H9 (cell line): ENCODE data around the gene CEBPZ. TPM values are rescaled to one million over a fixed set of nuclear protein-coding genes. Genes with fewer than 3 reads are reported as not detected.
"Not testable (repeated sequence)": the region's sequence is repeated elsewhere in the genome, so short reads cannot be mapped to it uniquely, and the experiment has no call there.

ENCODE experiments used
- DNase-seq: peaks from one replicate; pipeline ENCODE4 v3.0.0-alpha.2; 2017
- H2AFZ ChIP-seq: one replicate; pipeline ENCODE4 v1.6.1; 2013; ENCODE audit warnings: mild to moderate bottlenecking, low read length, control low read depth, moderate library complexity
- H2AK5ac ChIP-seq: 2 replicates; pipeline ENCODE4 v1.6.1; 2013; ENCODE audit warnings: low read length, control low read depth, mixed read lengths; ENCODE audit not compliant: insufficient read length
- H2BK120ac ChIP-seq: one replicate; pipeline ENCODE4 v1.6.1; 2013; ENCODE audit warnings: low read depth, mild to moderate bottlenecking, low read length, control low read depth, inconsistent platforms; ENCODE audit not compliant: poor library complexity, severe bottlenecking
- H2BK12ac ChIP-seq: 2 replicates; pipeline ENCODE4 v1.6.1; 2013; ENCODE audit warnings: low read length, control low read depth, mixed read lengths, low read depth; ENCODE audit not compliant: insufficient read length
- H2BK15ac ChIP-seq: 2 replicates; pipeline ENCODE4 v1.6.1; 2013; ENCODE audit warnings: low read depth, low read length, control low read depth
- H2BK20ac ChIP-seq: one replicate; pipeline ENCODE4 v1.6.1; 2013; ENCODE audit warnings: low read depth, mild to moderate bottlenecking, low read length, control low read depth, inconsistent platforms; ENCODE audit not compliant: poor library complexity, severe bottlenecking
- H2BK5ac ChIP-seq: 2 replicates; pipeline ENCODE4 v1.6.1; 2013; ENCODE audit warnings: low read length, control low read depth, mixed read lengths; ENCODE audit not compliant: insufficient read length
- H3K14ac ChIP-seq: 2 replicates; pipeline ENCODE4 v1.6.1; 2013; ENCODE audit warnings: low read length, control low read depth; ENCODE audit not compliant: insufficient read depth
- H3K18ac ChIP-seq: 2 replicates; pipeline ENCODE4 v1.6.1; 2013; ENCODE audit warnings: low read depth, mild to moderate bottlenecking, mixed read lengths, low read length, control low read depth; ENCODE audit not compliant: insufficient read length
- H3K23ac ChIP-seq: 2 replicates; pipeline ENCODE4 v1.6.1; 2013; ENCODE audit warnings: low read length, control low read depth, mixed read lengths, low read depth; ENCODE audit not compliant: insufficient read length
- H3K23me2 ChIP-seq: 2 replicates; pipeline ENCODE4 v1.6.1; 2013; ENCODE audit warnings: low read depth, mild to moderate bottlenecking, mixed read lengths, low read length, control low read depth; ENCODE audit not compliant: insufficient read length, poor library complexity, severe bottlenecking
- H3K27ac ChIP-seq: 2 replicates; pipeline ENCODE4 v1.5.1; 2013; ENCODE audit warnings: low read length, control low read depth, mixed read lengths, low read depth; ENCODE audit not compliant: insufficient read length
- H3K27me3 ChIP-seq: 2 replicates; pipeline ENCODE4 v1.6.1; 2013; ENCODE audit warnings: low read length, control low read depth, inconsistent platforms; ENCODE audit not compliant: insufficient read depth
- H3K4ac ChIP-seq: 2 replicates; pipeline ENCODE4 v1.6.1; 2013; ENCODE audit warnings: low read depth, mild to moderate bottlenecking, control low read depth, inconsistent platforms, low read length, moderate library complexity
- H3K4me1 ChIP-seq: 2 replicates; pipeline ENCODE4 v1.6.1; 2013; ENCODE audit warnings: low read length, control low read depth, inconsistent platforms; ENCODE audit not compliant: insufficient read depth
- H3K4me2 ChIP-seq: 2 replicates; pipeline ENCODE4 v1.6.1; 2013; ENCODE audit warnings: low read length, control low read depth, mixed read lengths; ENCODE audit not compliant: insufficient read length, insufficient read depth
- H3K56ac ChIP-seq: 2 replicates; pipeline ENCODE4 v1.6.1; 2013; ENCODE audit warnings: low read depth, mild to moderate bottlenecking, mixed read lengths, low read length, control low read depth; ENCODE audit not compliant: insufficient read length
- H3K79me1 ChIP-seq: 2 replicates; pipeline ENCODE4 v1.6.1; 2013; ENCODE audit warnings: low read depth, mild to moderate bottlenecking, moderate library complexity, low read length, control low read depth, inconsistent platforms; ENCODE audit not compliant: insufficient read depth, poor library complexity, severe bottlenecking
- H3K79me2 ChIP-seq: 2 replicates; pipeline ENCODE4 v1.6.1; 2013; ENCODE audit warnings: low read length, control low read depth, inconsistent platforms; ENCODE audit not compliant: insufficient read depth
- H3K9ac ChIP-seq: 2 replicates; pipeline ENCODE4 v1.6.1; 2013; ENCODE audit warnings: low read length, control low read depth, mixed read lengths; ENCODE audit not compliant: insufficient read length; ENCODE audit errors: extremely low read depth
- H3K9me3 ChIP-seq: one replicate; pipeline ENCODE4 v1.6.1; 2013; ENCODE audit warnings: low read depth, low read length, inconsistent platforms; ENCODE audit not compliant: control insufficient read depth
- H3T11ph ChIP-seq: one replicate; pipeline ENCODE4 v1.6.1; 2013; ENCODE audit warnings: mild to moderate bottlenecking, low read length, control low read depth, inconsistent platforms
- H4K20me1 ChIP-seq: one replicate; pipeline ENCODE4 v1.6.1; 2013; ENCODE audit not compliant: control insufficient read depth, insufficient read length, insufficient read depth
- H4K5ac ChIP-seq: 2 replicates; pipeline ENCODE4 v1.6.1; 2013; ENCODE audit warnings: low read depth, mild to moderate bottlenecking, mixed read lengths, low read length, control low read depth; ENCODE audit not compliant: insufficient read length
- H4K8ac ChIP-seq: replicated peaks from 2 replicates; pipeline ENCODE4 v1.6.1; 2013; ENCODE audit warnings: low read length, control low read depth, mixed read lengths, low read depth; ENCODE audit not compliant: insufficient read length
- H4K91ac ChIP-seq: 2 replicates; pipeline ENCODE4 v1.6.1; 2013; ENCODE audit warnings: low read depth, mild to moderate bottlenecking, moderate library complexity, mixed read lengths, low read length, control low read depth; ENCODE audit not compliant: insufficient read length
- H3K27ac Mint-ChIP-seq, 3 experiments: 2 replicates in 2 of 3; 3 replicates in 1 of 3; pipeline ENCODE4 v1.8.0; 2020 to 2021; ENCODE audit warnings: mixed read lengths in 3 of 3, mild to moderate bottlenecking in 1 of 3, moderate library complexity in 1 of 3
- H3K27me3 Mint-ChIP-seq: 2 replicates; pipeline ENCODE4 v1.8.0; 2021; ENCODE audit warnings: low read depth, mild to moderate bottlenecking, moderate library complexity, mixed read lengths
- H3K36me3 Mint-ChIP-seq, 3 experiments: 2 replicates in 2 of 3; 3 replicates in 1 of 3; pipeline ENCODE4 v1.8.0; 2020 to 2021; ENCODE audit warnings: low read depth in 3 of 3, mixed read lengths in 3 of 3; ENCODE audit not compliant: insufficient read depth in 1 of 3
- H3K4me1 Mint-ChIP-seq, 2 experiments: 2 replicates each; pipeline ENCODE4 v1.8.0; 2020; ENCODE audit warnings: mixed read lengths in 2 of 2
- H3K4me3 Mint-ChIP-seq, 2 experiments: 2 replicates in 1 of 2; 3 replicates in 1 of 2; pipeline ENCODE4 v1.8.0; 2020 to 2021; ENCODE audit warnings: mild to moderate bottlenecking in 2 of 2, mixed read lengths in 2 of 2, moderate library complexity in 1 of 2
- H3K9me3 Mint-ChIP-seq, 2 experiments: 2 replicates in 1 of 2; 3 replicates in 1 of 2; pipeline ENCODE4 v1.8.0; 2020; ENCODE audit warnings: mild to moderate bottlenecking in 2 of 2, mixed read lengths in 2 of 2, moderate library complexity in 1 of 2
- CTCF ChIP-seq: fragments of 200-600 bp; sonication (generic); conservative IDR thresholded peaks from 3 replicates; pipeline ENCODE4 v1.8.0; 2021; ENCODE audit warnings: antibody characterized with exemption, mild to moderate bottlenecking
- WGBS: extraction: QIAGEN DNeasy Blood & Tissue Kit; methylation state at CpG from one replicate; pipeline ENCODE4 v1.1.7; 2013; ENCODE audit warnings: missing lambda C conversion rate, low lambda C conversion rate, mixed read lengths; ENCODE audit not compliant: insufficient read length; ENCODE audit errors: extremely low coverage; 5-methylcytosine and 5-hydroxymethylcytosine counted together
- total RNA-seq: library from RNA; stranded (reverse); gene quantifications from 2 replicates; pipeline ENCODE4 v1.2.1, GENCODE V29; 2021

Gene CEBPZ
- total RNA-seq, 1 experiment from 2014 or later = 281 TPM

DNA sequence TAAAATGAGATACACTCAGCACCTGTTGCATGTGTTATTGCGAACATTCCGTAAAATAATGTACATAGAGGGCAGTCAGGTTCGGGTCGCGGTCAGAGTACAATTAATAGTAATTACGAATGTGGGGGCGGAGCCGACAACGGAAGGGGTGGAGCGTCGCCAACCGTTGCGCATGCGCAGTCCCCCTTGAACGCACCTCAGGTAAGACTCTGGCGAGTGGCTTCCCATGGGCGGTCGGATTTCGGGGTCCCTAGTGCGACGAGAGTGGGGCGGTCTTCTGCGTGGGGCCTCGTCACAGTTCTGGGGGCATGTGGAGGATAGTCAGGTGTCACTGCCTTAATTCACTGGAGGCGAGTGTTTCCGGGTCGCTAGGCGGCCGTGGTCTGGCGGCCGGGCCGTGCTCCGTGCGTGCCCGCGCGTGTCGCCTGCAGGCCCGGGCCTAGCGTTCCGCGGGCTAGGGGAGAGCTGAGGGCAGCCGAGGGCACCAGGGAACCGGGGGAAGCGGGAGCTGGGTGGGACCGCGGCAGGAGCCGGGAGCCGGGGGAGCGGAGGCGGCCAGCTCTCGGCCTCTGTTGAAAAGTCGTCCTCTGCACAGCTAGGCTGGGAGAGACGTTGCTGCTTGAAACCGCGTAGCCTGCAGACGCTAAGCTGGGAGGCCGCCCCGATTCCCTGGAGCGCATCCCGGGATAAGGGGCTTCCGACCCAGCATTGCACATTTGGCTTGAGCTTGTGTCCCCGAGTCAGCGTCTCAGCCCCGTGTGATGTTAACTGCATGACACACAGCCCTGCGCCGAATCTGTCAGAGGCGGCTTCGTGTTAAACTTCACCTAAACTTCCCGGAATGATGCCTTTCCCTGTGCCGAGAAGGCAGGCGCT lies 34.8 kb downstream of the CEBPZ start, which contains the start of gene CEBPZOS:
CEBPZOS (plus strand) TSS at position 177 of the 876 bp plus-strand sequence. CDS start 3,209 bp downstream, outside the sequence.
- no peak within 1 kb of the TSS for H3K56ac ChIP-seq
- H3K27ac Mint-ChIP-seq = peak within 1 kb of the TSS; percentile 93 to 96 (median 94)
- no peak within 1 kb of the TSS for H4K91ac ChIP-seq
- no peak within 1 kb of the TSS for H4K5ac ChIP-seq
- H3K18ac ChIP-seq = no peak within 1 kb of the TSS
- no peaks in the 10 kb centered on the region for H3K23me2 ChIP-seq
- peak within 1 kb of the TSS; percentile 81 for H3K9ac ChIP-seq
- peak within 1 kb of the TSS; percentile 52 for H3K4me2 ChIP-seq
- H2BK120ac ChIP-seq = no peak within 1 kb of the TSS
- DNase-seq = peak; percentile 62
- no peak within 1 kb of the TSS for H3T11ph ChIP-seq
- no peaks in the 10 kb centered on the region for H3K9me3 ChIP-seq
- H3K4me1 ChIP-seq = peaks cover 3% of the 10 kb centered on the region; the same call in 1 of the 2 replicates
- no peak within 1 kb of the TSS for H2BK12ac ChIP-seq
- no CpG with 5 or more reads among the region's 72 CpGs for WGBS
- H3K4me3 Mint-ChIP-seq = peak within 1 kb of the TSS in 1 of 2 experiments; percentile 82; a peak in 3 of 5 replicates
- no peak within 1 kb of the TSS for H2BK20ac ChIP-seq
- H3K9me3 Mint-ChIP-seq = no peaks in the 10 kb centered on the region
- no peak within 1 kb of the TSS for H2BK15ac ChIP-seq
- peak within 1 kb of the TSS; percentile 23; the same call in 1 of the 2 replicates for H3K14ac ChIP-seq
- H2AK5ac ChIP-seq = no peak within 1 kb of the TSS
- no peaks in the 10 kb centered on the region for H3K79me1 ChIP-seq
- H4K20me1 ChIP-seq = no peaks in the 10 kb centered on the region
- no peak within 1 kb of the TSS for H2BK5ac ChIP-seq
- TF ChIP-seq CTCF = no peak
- peaks cover 2% of the 10 kb centered on the region; the same call in 1 of the 2 replicates for H3K79me2 ChIP-seq
- no peak within 1 kb of the TSS for H4K8ac ChIP-seq
- no peak within 1 kb of the TSS for H3K4ac ChIP-seq
- H3K4me1 Mint-ChIP-seq = peaks cover 40 to 49% of the 10 kb centered on the region in 2 experiments
- H3K36me3 Mint-ChIP-seq = peaks cover 6 to 17% (median 15%) of the 10 kb centered on the region in 3 experiments; a peak in 6 of 7 replicates
- no peaks in the 10 kb centered on the region for H3K27me3 Mint-ChIP-seq
- H3K23ac ChIP-seq = no peak within 1 kb of the TSS
- no peak within 1 kb of the TSS for H3K27ac ChIP-seq
- no peaks in the 10 kb centered on the region for H3K27me3 ChIP-seq
- H2AFZ ChIP-seq = no peak within 1 kb of the TSS

GRCh38 chr2:37195862-37196319 lies 35.5 kb downstream of the CEBPZ start:
- H3K9me3 ChIP-seq, H2BK5ac ChIP-seq, H4K5ac ChIP-seq, H3K9me3 Mint-ChIP-seq, H3T11ph ChIP-seq, H2BK120ac ChIP-seq, H3K18ac ChIP-seq, H2AFZ ChIP-seq, H2BK15ac ChIP-seq, DNase-seq, H3K56ac ChIP-seq, H3K79me2 ChIP-seq, H3K14ac ChIP-seq, H2BK12ac ChIP-seq, H4K91ac ChIP-seq, H3K79me1 ChIP-seq, H3K27ac ChIP-seq, H3K27me3 ChIP-seq, H2AK5ac ChIP-seq, H3K23ac ChIP-seq, H4K8ac ChIP-seq, H3K4ac ChIP-seq, H3K27me3 Mint-ChIP-seq, H2BK20ac ChIP-seq, H4K20me1 ChIP-seq, H3K4me1 ChIP-seq, H3K23me2 ChIP-seq: not testable (repeated sequence)
- WGBS = no CpG with 5 or more reads among the region's 20 CpGs
- Histone ChIP-seq H3K9ac (peak overlapping the region; percentile 56), H3K4me2 (peak overlapping the region; percentile 52)
- Mint-ChIP-seq H3K36me3 (peaks cover 1 to 10% (median 9%) of the 10 kb centered on the region in 3 experiments; a peak in 5 of 7 replicates), H3K4me1 (peaks cover 47 to 52% of the 10 kb centered on the region in 2 experiments), H3K4me3 (peak overlapping the region in 1 of 2 experiments; percentile 82; a peak in 2 of 5 replicates), H3K27ac (peak overlapping the region; percentile 73 to 94 (median 85); a peak in 3 of 7 replicates)
